OCI-LY1 (cell line): ENCODE results near the gene UNC13C.

Experiments
- H2AFZ ChIP-seq: fragments of 200-600 bp; sonication (generic), shearing (Covaris generic); 2 replicates; pipeline ENCODE4 v1.6.0; 2014; ENCODE audit warnings: antibody characterized with exemption, mild to moderate bottlenecking, low read length
- H3F3A ChIP-seq: fragments of 200-600 bp; sonication (generic), shearing (Covaris generic); 2 replicates; pipeline ENCODE4 v1.6.0; 2014; ENCODE audit warnings: mild to moderate bottlenecking, antibody characterized with exemption, low read length, moderate library complexity; ENCODE audit not compliant: insufficient read depth
- H3K27ac ChIP-seq: fragments of 200-600 bp; sonication (generic); 2 replicates; pipeline ENCODE4 v1.5.1; 2014; ENCODE audit warnings: low read length, mixed run types, mild to moderate bottlenecking, low read depth; ENCODE audit not compliant: poor library complexity, severe bottlenecking
- H3K27me3 ChIP-seq: fragments of 200-600 bp; sonication (generic); 2 replicates; pipeline ENCODE4 v1.6.0; 2014; ENCODE audit warnings: antibody characterized with exemption, mild to moderate bottlenecking, low read length, moderate library complexity; ENCODE audit not compliant: insufficient read depth
- H3K36me3 ChIP-seq: fragments of 200-600 bp; sonication (generic); 2 replicates; pipeline ENCODE4 v1.6.1; 2014; ENCODE audit warnings: mild to moderate bottlenecking, antibody characterized with exemption, low read length, moderate library complexity, mixed read lengths; ENCODE audit not compliant: insufficient read depth
- H3K4me1 ChIP-seq: fragments of 200-600 bp; sonication (generic); 2 replicates; pipeline ENCODE4 v1.5.1; 2014; ENCODE audit warnings: mild to moderate bottlenecking, low read length, moderate library complexity; ENCODE audit not compliant: insufficient read depth, severe bottlenecking
- H3K4me2 ChIP-seq: fragments of 200-600 bp; sonication (generic), shearing (Covaris generic); 2 replicates; pipeline ENCODE4 v1.6.1; 2014; ENCODE audit warnings: low read length
- H3K4me3 ChIP-seq: fragments of 200-600 bp; sonication (generic); 2 replicates; pipeline ENCODE4 v1.5.1; 2014; ENCODE audit warnings: low read length, low read depth, mild to moderate bottlenecking, mixed read lengths; ENCODE audit not compliant: poor library complexity, severe bottlenecking
- H3K79me2 ChIP-seq: fragments of 200-600 bp; shearing (Covaris generic); 2 replicates; pipeline ENCODE4 v1.6.1; 2016; ENCODE audit warnings: mixed run types, low read length, mixed read lengths; ENCODE audit not compliant: insufficient read depth
- H3K9ac ChIP-seq: fragments of 200-600 bp; sonication (generic), shearing (Covaris generic); 2 replicates; pipeline ENCODE4 v1.6.1; 2014; ENCODE audit warnings: mild to moderate bottlenecking, low read length, mixed read lengths
- H3K9me2 ChIP-seq: fragments of 200-600 bp; sonication (generic), shearing (Covaris generic); 2 replicates; pipeline ENCODE4 v1.6.1; 2014; ENCODE audit warnings: low read depth, mild to moderate bottlenecking, low read length, mixed read lengths
- H3K9me3 ChIP-seq: fragments of 200-600 bp; shearing (Covaris generic); 2 replicates; pipeline ENCODE4 v1.6.1; 2014; ENCODE audit warnings: low read length, mixed read lengths
- H4K20me1 ChIP-seq: fragments of 200-600 bp; sonication (generic), shearing (Covaris generic); 2 replicates; pipeline ENCODE4 v1.6.0; 2016; ENCODE audit warnings: mild to moderate bottlenecking, low read length; ENCODE audit not compliant: insufficient read depth
- CTCF ChIP-seq: fragments of 200-600 bp; sonication (generic), shearing (Covaris generic); IDR thresholded peaks from 2 replicates; pipeline ENCODE4 v1.5.1; 2017; ENCODE audit warnings: mild to moderate bottlenecking, antibody characterized with exemption, low read length, moderate library complexity, mixed read lengths
- EZH2 ChIP-seq: fragments of 200-600 bp; sonication (generic), shearing (Covaris generic); IDR thresholded peaks from 2 replicates; pipeline ENCODE4 v1.8.0; 2017; ENCODE audit warnings: borderline replicate concordance, mixed run types, mild to moderate bottlenecking, antibody characterized with exemption, low read length, moderate library complexity, mixed read lengths

Gene UNC13C

GRCh38 chr15:54576298-54576935 lies 598.2 kb downstream of the UNC13C start:
- no peaks in the 10 kb centered on the region for H3K79me2 ChIP-seq
- no peaks in the 10 kb centered on the region for H3F3A ChIP-seq
- H3K4me2 ChIP-seq: no peak overlapping the region

GRCh38 chr15:54577476-54578250 lies 599.4 kb downstream of the UNC13C start:
- Histone ChIP-seq H3K9ac (no peak overlapping the region), H3K4me1 (no peaks in the 10 kb centered on the region), H3F3A (no peaks in the 10 kb centered on the region), H3K4me3 (no peak overlapping the region), H2AFZ (no peak overlapping the region), H3K36me3 (no peaks in the 10 kb centered on the region), H3K27ac (no peak overlapping the region), H3K4me2 (no peak overlapping the region), H3K27me3 (no peaks in the 10 kb centered on the region), H3K79me2 (no peaks in the 10 kb centered on the region), H3K9me2 (no peaks in the 10 kb centered on the region), H4K20me1 (no peaks in the 10 kb centered on the region), H3K9me3 (no peaks in the 10 kb centered on the region)
- no peak for TF ChIP-seq CTCF
- TF ChIP-seq EZH2: no peak

More at GRCh38 chr15:54576298-54576935, 598.2 kb downstream of the UNC13C start:
- Histone ChIP-seq H3K9me3 (no peaks in the 10 kb centered on the region), H3K4me3 (no peak overlapping the region), H3K4me1 (no peaks in the 10 kb centered on the region), H4K20me1 (no peaks in the 10 kb centered on the region), H3K36me3 (no peaks in the 10 kb centered on the region), H3K27ac (no peak overlapping the region), H3K27me3 (no peaks in the 10 kb centered on the region), H2AFZ (no peak overlapping the region), H3K9me2 (no peaks in the 10 kb centered on the region), H3K9ac (no peak overlapping the region)
- TF ChIP-seq CTCF (no peak), EZH2 (no peak)

GRCh38 chr15:54579855-54580254 lies 601.6 kb downstream of the UNC13C start:
- Histone ChIP-seq H2AFZ (no peak overlapping the region), H4K20me1 (no peaks in the 10 kb centered on the region), H3K9me2 (no peaks in the 10 kb centered on the region), H3K36me3 (no peaks in the 10 kb centered on the region), H3K4me3 (no peak overlapping the region), H3K79me2 (no peaks in the 10 kb centered on the region), H3K4me1 (no peaks in the 10 kb centered on the region), H3K9me3 (no peaks in the 10 kb centered on the region), H3K4me2 (no peak overlapping the region), H3F3A (no peaks in the 10 kb centered on the region), H3K9ac (no peak overlapping the region), H3K27ac (no peak overlapping the region), H3K27me3 (no peaks in the 10 kb centered on the region)
- TF ChIP-seq EZH2: no peak
- no peak for TF ChIP-seq CTCF
